H9 (cell line): ENCODE data around the gene EPB41. TPM values are rescaled to one million over a fixed set of nuclear protein-coding genes. Genes with fewer than 3 reads are reported as not detected.

Experiments
- DNase-seq: peaks from one replicate; pipeline ENCODE4 v3.0.0-alpha.2; 2017
- H2AFZ ChIP-seq: one replicate; pipeline ENCODE4 v1.6.1; 2013; ENCODE audit warnings: mild to moderate bottlenecking, low read length, control low read depth, moderate library complexity
- H2AK5ac ChIP-seq: 2 replicates; pipeline ENCODE4 v1.6.1; 2013; ENCODE audit warnings: low read length, control low read depth, mixed read lengths; ENCODE audit not compliant: insufficient read length
- H2BK120ac ChIP-seq: one replicate; pipeline ENCODE4 v1.6.1; 2013; ENCODE audit warnings: low read depth, mild to moderate bottlenecking, low read length, control low read depth, inconsistent platforms; ENCODE audit not compliant: poor library complexity, severe bottlenecking
- H2BK12ac ChIP-seq: 2 replicates; pipeline ENCODE4 v1.6.1; 2013; ENCODE audit warnings: low read length, control low read depth, mixed read lengths, low read depth; ENCODE audit not compliant: insufficient read length
- H2BK15ac ChIP-seq: 2 replicates; pipeline ENCODE4 v1.6.1; 2013; ENCODE audit warnings: low read depth, low read length, control low read depth
- H2BK20ac ChIP-seq: one replicate; pipeline ENCODE4 v1.6.1; 2013; ENCODE audit warnings: low read depth, mild to moderate bottlenecking, low read length, control low read depth, inconsistent platforms; ENCODE audit not compliant: poor library complexity, severe bottlenecking
- H2BK5ac ChIP-seq: 2 replicates; pipeline ENCODE4 v1.6.1; 2013; ENCODE audit warnings: low read length, control low read depth, mixed read lengths; ENCODE audit not compliant: insufficient read length
- H3K14ac ChIP-seq: 2 replicates; pipeline ENCODE4 v1.6.1; 2013; ENCODE audit warnings: low read length, control low read depth; ENCODE audit not compliant: insufficient read depth
- H3K18ac ChIP-seq: 2 replicates; pipeline ENCODE4 v1.6.1; 2013; ENCODE audit warnings: low read depth, mild to moderate bottlenecking, mixed read lengths, low read length, control low read depth; ENCODE audit not compliant: insufficient read length
- H3K23ac ChIP-seq: 2 replicates; pipeline ENCODE4 v1.6.1; 2013; ENCODE audit warnings: low read length, control low read depth, mixed read lengths, low read depth; ENCODE audit not compliant: insufficient read length
- H3K23me2 ChIP-seq: 2 replicates; pipeline ENCODE4 v1.6.1; 2013; ENCODE audit warnings: low read depth, mild to moderate bottlenecking, mixed read lengths, low read length, control low read depth; ENCODE audit not compliant: insufficient read length, poor library complexity, severe bottlenecking
- H3K27ac ChIP-seq: 2 replicates; pipeline ENCODE4 v1.5.1; 2013; ENCODE audit warnings: low read length, control low read depth, mixed read lengths, low read depth; ENCODE audit not compliant: insufficient read length
- H3K27me3 ChIP-seq: 2 replicates; pipeline ENCODE4 v1.6.1; 2013; ENCODE audit warnings: low read length, control low read depth, inconsistent platforms; ENCODE audit not compliant: insufficient read depth
- H3K4ac ChIP-seq: 2 replicates; pipeline ENCODE4 v1.6.1; 2013; ENCODE audit warnings: low read depth, mild to moderate bottlenecking, control low read depth, inconsistent platforms, low read length, moderate library complexity
- H3K4me1 ChIP-seq: 2 replicates; pipeline ENCODE4 v1.6.1; 2013; ENCODE audit warnings: low read length, control low read depth, inconsistent platforms; ENCODE audit not compliant: insufficient read depth
- H3K4me2 ChIP-seq: 2 replicates; pipeline ENCODE4 v1.6.1; 2013; ENCODE audit warnings: low read length, control low read depth, mixed read lengths; ENCODE audit not compliant: insufficient read length, insufficient read depth
- H3K56ac ChIP-seq: 2 replicates; pipeline ENCODE4 v1.6.1; 2013; ENCODE audit warnings: low read depth, mild to moderate bottlenecking, mixed read lengths, low read length, control low read depth; ENCODE audit not compliant: insufficient read length
- H3K79me1 ChIP-seq: 2 replicates; pipeline ENCODE4 v1.6.1; 2013; ENCODE audit warnings: low read depth, mild to moderate bottlenecking, moderate library complexity, low read length, control low read depth, inconsistent platforms; ENCODE audit not compliant: insufficient read depth, poor library complexity, severe bottlenecking
- H3K79me2 ChIP-seq: 2 replicates; pipeline ENCODE4 v1.6.1; 2013; ENCODE audit warnings: low read length, control low read depth, inconsistent platforms; ENCODE audit not compliant: insufficient read depth
- H3K9ac ChIP-seq: 2 replicates; pipeline ENCODE4 v1.6.1; 2013; ENCODE audit warnings: low read length, control low read depth, mixed read lengths; ENCODE audit not compliant: insufficient read length; ENCODE audit errors: extremely low read depth
- H3K9me3 ChIP-seq: one replicate; pipeline ENCODE4 v1.6.1; 2013; ENCODE audit warnings: low read depth, low read length, inconsistent platforms; ENCODE audit not compliant: control insufficient read depth
- H3T11ph ChIP-seq: one replicate; pipeline ENCODE4 v1.6.1; 2013; ENCODE audit warnings: mild to moderate bottlenecking, low read length, control low read depth, inconsistent platforms
- H4K20me1 ChIP-seq: one replicate; pipeline ENCODE4 v1.6.1; 2013; ENCODE audit not compliant: control insufficient read depth, insufficient read length, insufficient read depth
- H4K5ac ChIP-seq: 2 replicates; pipeline ENCODE4 v1.6.1; 2013; ENCODE audit warnings: low read depth, mild to moderate bottlenecking, mixed read lengths, low read length, control low read depth; ENCODE audit not compliant: insufficient read length
- H4K8ac ChIP-seq: replicated peaks from 2 replicates; pipeline ENCODE4 v1.6.1; 2013; ENCODE audit warnings: low read length, control low read depth, mixed read lengths, low read depth; ENCODE audit not compliant: insufficient read length
- H4K91ac ChIP-seq: 2 replicates; pipeline ENCODE4 v1.6.1; 2013; ENCODE audit warnings: low read depth, mild to moderate bottlenecking, moderate library complexity, mixed read lengths, low read length, control low read depth; ENCODE audit not compliant: insufficient read length
- H3K27ac Mint-ChIP-seq, 3 experiments: 2 replicates in 2 of 3; 3 replicates in 1 of 3; pipeline ENCODE4 v1.8.0; 2020 to 2021; ENCODE audit warnings: mixed read lengths in 3 of 3, mild to moderate bottlenecking in 1 of 3, moderate library complexity in 1 of 3
- H3K27me3 Mint-ChIP-seq: 2 replicates; pipeline ENCODE4 v1.8.0; 2021; ENCODE audit warnings: low read depth, mild to moderate bottlenecking, moderate library complexity, mixed read lengths
- H3K36me3 Mint-ChIP-seq, 3 experiments: 2 replicates in 2 of 3; 3 replicates in 1 of 3; pipeline ENCODE4 v1.8.0; 2020 to 2021; ENCODE audit warnings: low read depth in 3 of 3, mixed read lengths in 3 of 3; ENCODE audit not compliant: insufficient read depth in 1 of 3
- H3K4me1 Mint-ChIP-seq, 2 experiments: 2 replicates each; pipeline ENCODE4 v1.8.0; 2020; ENCODE audit warnings: mixed read lengths in 2 of 2
- H3K4me3 Mint-ChIP-seq, 2 experiments: 2 replicates in 1 of 2; 3 replicates in 1 of 2; pipeline ENCODE4 v1.8.0; 2020 to 2021; ENCODE audit warnings: mild to moderate bottlenecking in 2 of 2, mixed read lengths in 2 of 2, moderate library complexity in 1 of 2
- H3K9me3 Mint-ChIP-seq, 2 experiments: 2 replicates in 1 of 2; 3 replicates in 1 of 2; pipeline ENCODE4 v1.8.0; 2020; ENCODE audit warnings: mild to moderate bottlenecking in 2 of 2, mixed read lengths in 2 of 2, moderate library complexity in 1 of 2
- CTCF ChIP-seq: fragments of 200-600 bp; sonication (generic); conservative IDR thresholded peaks from 3 replicates; pipeline ENCODE4 v1.8.0; 2021; ENCODE audit warnings: antibody characterized with exemption, mild to moderate bottlenecking
- WGBS: extraction: QIAGEN DNeasy Blood & Tissue Kit; methylation state at CpG from one replicate; pipeline ENCODE4 v1.1.7; 2013; ENCODE audit warnings: missing lambda C conversion rate, low lambda C conversion rate, mixed read lengths; ENCODE audit not compliant: insufficient read length; ENCODE audit errors: extremely low coverage; 5-methylcytosine and 5-hydroxymethylcytosine counted together
- total RNA-seq: library from RNA; stranded (reverse); gene quantifications from 2 replicates; pipeline ENCODE4 v1.2.1, GENCODE V29; 2021

Gene EPB41
- total RNA-seq, 1 experiment from 2014 or later: 75.4 TPM

GRCh38 chr1:29017975-29018712, 103.8 kb downstream of the EPB41 start:
- Histone ChIP-seq H3K4me2 (no peak overlapping the region), H2BK5ac (no peak overlapping the region), H3K14ac (no peak overlapping the region), H4K91ac (no peak overlapping the region), H2BK20ac (no peak overlapping the region), H3T11ph (no peak overlapping the region), H3K56ac (no peak overlapping the region), H2BK120ac (no peak overlapping the region), H4K5ac (no peak overlapping the region), H2AFZ (no peak overlapping the region), H3K27ac (no peak overlapping the region), H3K4ac (no peak overlapping the region), H4K20me1 (no peaks in the 10 kb centered on the region), H3K4me1 (no peaks in the 10 kb centered on the region), H3K9ac (no peak overlapping the region), H3K23ac (no peak overlapping the region), H2AK5ac (no peak overlapping the region), H3K23me2 (no peaks in the 10 kb centered on the region), H2BK12ac (no peak overlapping the region), H3K18ac (no peak overlapping the region), H3K27me3 (no peaks in the 10 kb centered on the region), H3K9me3 (no peaks in the 10 kb centered on the region), H4K8ac (no peak overlapping the region), H2BK15ac (no peak overlapping the region), H3K79me2 (no peaks in the 10 kb centered on the region), H3K79me1 (no peaks in the 10 kb centered on the region)
- no peaks in the 10 kb centered on the region for H3K9me3 Mint-ChIP-seq
- no peak for TF ChIP-seq CTCF
- no peak overlapping the region for H3K4me3 Mint-ChIP-seq
- no peaks in the 10 kb centered on the region; a peak in 1 of 7 replicates for H3K36me3 Mint-ChIP-seq
- peak overlapping the region in 1 of 3 experiments; percentile 31; a peak in 1 of 7 replicates for H3K27ac Mint-ChIP-seq
- H3K27me3 Mint-ChIP-seq: no peaks in the 10 kb centered on the region
- no CpG with 5 or more reads among the region's 8 CpGs for WGBS
- no peaks in the 10 kb centered on the region for H3K4me1 Mint-ChIP-seq
- no peak for DNase-seq
